ENCODE results near the gene TBC1D1.

GRCh38 chr4:37989398-37990260 is 98.7 kb downstream of the TBC1D1 start:
- TF ChIP-seq CTCF (IDR thresholded peaks at IDR 0.05), result no peak
- TF ChIP-seq POLR2AphosphoS5 (IDR thresholded peaks at IDR 0.05; ENCODE audit: low read depth, low read length), result no peak
- no peak for TF ChIP-seq REST (IDR thresholded peaks at IDR 0.05; ENCODE audit: insufficient read depth in 1 of 2, low read depth in 2 of 2, low read length in 1 of 2)
- TF ChIP-seq TCF7L2 (IDR thresholded peaks at IDR 0.05; ENCODE audit: low read depth, low read length), result no peak
